Smooth muscle cell (in vitro differentiated cells): ENCODE results near the gene STMN3. TPM values are rescaled to one million over a fixed set of nuclear protein-coding genes. Genes with fewer than 3 reads are reported as not detected.

Experiments used
- DNase-seq: peaks from one replicate; lab custom pipeline; 2025; ENCODE audit not compliant: unreplicated experiment; lab: John Stamatoyannopoulos, UW
- H2AFZ ChIP-seq: fragments of 200-600 bp; sonication (generic); 2 replicates; pipeline ENCODE4 v1.6.0; 2016; ENCODE audit warnings: antibody characterized with exemption, low read depth, mild to moderate bottlenecking
- H3F3A ChIP-seq: fragments of 200-600 bp; sonication (generic); 2 replicates; pipeline ENCODE4 v1.6.0; 2017; ENCODE audit warnings: antibody characterized with exemption, low read depth
- H3K27ac ChIP-seq: fragments of 200-600 bp; sonication (generic); 2 replicates; pipeline ENCODE4 v1.5.1; 2016; ENCODE audit warnings: low read depth, mild to moderate bottlenecking
- H3K27me3 ChIP-seq: fragments of 200-600 bp; sonication (generic); 2 replicates; pipeline ENCODE4 v1.6.1; 2016; ENCODE audit warnings: low read depth, mild to moderate bottlenecking
- H3K36me3 ChIP-seq: fragments of 200-600 bp; sonication (generic); 2 replicates; pipeline ENCODE4 v1.5.1; 2016; ENCODE audit warnings: low read depth
- H3K4me1 ChIP-seq: fragments of 200-600 bp; sonication (generic); 2 replicates; pipeline ENCODE4 v1.5.1; 2016; ENCODE audit warnings: low read depth
- H3K4me2 ChIP-seq: fragments of 200-600 bp; sonication (generic); 2 replicates; pipeline ENCODE4 v1.6.0; 2016; ENCODE audit warnings: mild to moderate bottlenecking
- H3K4me3 ChIP-seq: fragments of 200-600 bp; sonication (generic); 2 replicates; pipeline ENCODE4 v1.5.1; 2016; ENCODE audit warnings: mild to moderate bottlenecking
- H3K79me2 ChIP-seq: fragments of 200-600 bp; sonication (generic); 2 replicates; pipeline ENCODE4 v1.6.0; 2016; ENCODE audit warnings: low read depth, mild to moderate bottlenecking
- H3K9ac ChIP-seq: fragments of 200-600 bp; sonication (generic); 2 replicates; pipeline ENCODE4 v1.6.0; 2016; ENCODE audit warnings: low read depth
- H3K9me3 ChIP-seq: fragments of 200-600 bp; sonication (generic); replicated peaks from 2 replicates; pipeline ENCODE4 v1.5.1; 2016; ENCODE audit warnings: low read depth
- H4K20me1 ChIP-seq: fragments of 200-600 bp; sonication (generic); 2 replicates; pipeline ENCODE4 v1.6.0; 2016; ENCODE audit warnings: low read depth
- CTCF ChIP-seq: fragments of 200-600 bp; sonication (generic); IDR thresholded peaks from 2 replicates; pipeline ENCODE4 v1.5.1; 2017; ENCODE audit warnings: borderline replicate concordance, mild to moderate bottlenecking, antibody characterized with exemption; ENCODE audit not compliant: insufficient read depth, poor library complexity, severe bottlenecking
- WGBS: methylation state at CpG from one replicate; pipeline ENCODE4 v1.1.7; 2016; ENCODE audit warnings: low lambda C conversion rate; 5-methylcytosine and 5-hydroxymethylcytosine counted together
- polyA plus RNA-seq: library from polyadenylated mRNA; unstranded; fragments of >200 nt; fragmentation: Nextera tagmentation; extraction: Ambion mirVana; gene quantifications from 2 replicates; pipeline ENCODE4 v1.2.1, GENCODE V29; 2016
- total RNA-seq: library from RNA; depleted of rRNA; stranded (reverse); fragments of >200 nt; gene quantifications from 2 replicates; pipeline ENCODE4 v1.2.3, GENCODE V29; 2014

The STMN3 gene
- total and polyA plus RNA-seq, 2 experiments from 2014 or later: 4.8 to 10.8 TPM

- no peak overlapping the region for H3K4me2 ChIP-seq
- H3K9me3 ChIP-seq: no peaks in the 10 kb centered on the region
- H3K27me3 ChIP-seq: no peaks in the 10 kb centered on the region
- no peaks in the 10 kb centered on the region for H4K20me1 ChIP-seq
- WGBS: 97% methylated on average over 28 of the region's 29 CpGs
- H3F3A ChIP-seq: no peaks in the 10 kb centered on the region
- TF ChIP-seq CTCF: no peak
- DNase-seq: no peak
- H2AFZ ChIP-seq: no peak overlapping the region
- no peaks in the 10 kb centered on the region for H3K4me1 ChIP-seq
- H3K79me2 ChIP-seq: no peaks in the 10 kb centered on the region
- H3K4me3 ChIP-seq: no peak overlapping the region
- H3K36me3 ChIP-seq: no peaks in the 10 kb centered on the region
- no peak overlapping the region for H3K9ac ChIP-seq
- no peak overlapping the region for H3K27ac ChIP-seq
These were observed 34.4 kb upstream of the STMN3 start for GRCh38 chr20:63687419-63688178.

- H3K27me3 ChIP-seq: no peaks in the 10 kb centered on the region
- no peak overlapping the region for H3K4me3 ChIP-seq
- no peaks in the 10 kb centered on the region for H3K9me3 ChIP-seq
- WGBS: 86% methylated on average over 44 of the region's 45 CpGs
- H3F3A ChIP-seq: peaks cover 6% of the 10 kb centered on the region
- no peak overlapping the region for H3K9ac ChIP-seq
- H3K4me1 ChIP-seq: no peaks in the 10 kb centered on the region
- H3K79me2 ChIP-seq: no peaks in the 10 kb centered on the region
- no peaks in the 10 kb centered on the region for H4K20me1 ChIP-seq
- H3K4me2 ChIP-seq: no peak overlapping the region
- H3K36me3 ChIP-seq: no peaks in the 10 kb centered on the region
- DNase-seq: no peak
- TF ChIP-seq CTCF: no peak
- no peak overlapping the region for H3K27ac ChIP-seq
- H2AFZ ChIP-seq: no peak overlapping the region
These were observed 33.5 kb upstream of the STMN3 start for GRCh38 chr20:63686492-63687321.

GRCh38 chr20:63686094-63686491 lies 32.9 kb upstream of the STMN3 start:
- peaks cover 6% of the 10 kb centered on the region for H3F3A ChIP-seq
- no peak overlapping the region for H3K4me3 ChIP-seq
- no peak overlapping the region for H3K4me2 ChIP-seq
- no peak for DNase-seq
- no peaks in the 10 kb centered on the region for H3K9me3 ChIP-seq
- H3K9ac ChIP-seq: no peak overlapping the region
- TF ChIP-seq CTCF: no peak
- no peaks in the 10 kb centered on the region for H3K79me2 ChIP-seq
- no peaks in the 10 kb centered on the region for H3K27me3 ChIP-seq
- WGBS: 97% methylated on average over 24 of the region's 24 CpGs
- no peaks in the 10 kb centered on the region for H3K4me1 ChIP-seq
- no peak overlapping the region for H2AFZ ChIP-seq
- H3K27ac ChIP-seq: no peak overlapping the region
- no peaks in the 10 kb centered on the region for H3K36me3 ChIP-seq
- no peaks in the 10 kb centered on the region for H4K20me1 ChIP-seq
